Middle frontal gyrus (tissue), 1 donor: ENCODE results near the gene TBR1.

Experiments
- DNase-seq: peaks from one replicate; pipeline ENCODE4 v3.0.0-alpha.2; 2015; ENCODE audit warnings: low spot score; ENCODE audit errors: extremely low spot score

Gene TBR1

DNA sequence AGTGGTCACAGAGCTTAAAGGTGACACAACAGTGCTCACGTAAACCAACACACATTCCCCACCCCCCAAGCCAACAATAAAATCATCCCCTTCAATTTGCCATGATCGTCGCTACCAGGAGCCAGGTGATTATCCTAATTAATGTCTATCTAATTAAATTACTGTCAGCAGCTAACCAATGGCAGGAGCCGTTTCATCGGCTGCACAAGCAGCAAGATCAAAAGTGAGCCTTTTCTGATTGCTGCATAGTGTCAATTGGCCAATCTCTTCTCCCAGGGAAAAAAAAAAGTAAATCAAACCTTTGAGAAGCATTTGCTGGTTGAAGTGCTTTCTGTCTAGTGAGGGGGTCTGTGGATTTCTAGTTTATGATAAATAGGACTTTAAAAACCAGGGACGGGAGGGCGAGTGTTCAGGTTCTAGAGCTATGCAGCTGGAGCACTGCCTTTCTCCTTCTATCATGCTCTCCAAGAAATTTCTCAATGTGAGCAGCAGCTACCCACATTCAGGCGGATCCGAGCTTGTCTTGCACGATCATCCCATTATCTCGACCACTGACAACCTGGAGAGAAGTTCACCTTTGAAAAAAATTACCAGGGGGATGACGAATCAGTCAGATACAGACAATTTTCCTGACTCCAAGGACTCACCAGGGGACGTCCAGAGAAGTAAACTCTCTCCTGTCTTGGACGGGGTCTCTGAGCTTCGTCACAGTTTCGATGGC is at the start of gene TBR1:
TSS of gene TBR1 (plus strand) at position 311 of the 721 bp plus-strand sequence. CDS start at position 425, 114 bp downstream.
- DNase-seq = no peak

DNA sequence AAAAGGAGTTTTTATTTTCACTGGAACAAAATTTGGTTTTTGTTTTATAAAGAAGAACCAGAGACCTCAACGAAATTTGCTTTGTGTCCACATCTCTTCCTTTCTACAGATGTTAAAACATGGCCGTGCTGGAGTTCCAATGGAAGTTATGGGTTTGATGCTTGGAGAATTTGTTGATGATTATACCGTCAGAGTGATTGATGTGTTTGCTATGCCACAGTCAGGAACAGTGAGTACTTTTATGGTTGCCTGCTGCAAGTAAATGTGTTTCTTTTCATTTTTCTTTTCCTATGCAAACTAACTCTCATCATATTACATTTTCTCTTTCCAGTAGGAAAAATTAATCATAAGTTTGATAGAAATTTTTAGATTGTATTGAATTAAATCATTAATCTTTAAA is 48.4 kb upstream of the TBR1 start:
- no peak for DNase-seq

DNA sequence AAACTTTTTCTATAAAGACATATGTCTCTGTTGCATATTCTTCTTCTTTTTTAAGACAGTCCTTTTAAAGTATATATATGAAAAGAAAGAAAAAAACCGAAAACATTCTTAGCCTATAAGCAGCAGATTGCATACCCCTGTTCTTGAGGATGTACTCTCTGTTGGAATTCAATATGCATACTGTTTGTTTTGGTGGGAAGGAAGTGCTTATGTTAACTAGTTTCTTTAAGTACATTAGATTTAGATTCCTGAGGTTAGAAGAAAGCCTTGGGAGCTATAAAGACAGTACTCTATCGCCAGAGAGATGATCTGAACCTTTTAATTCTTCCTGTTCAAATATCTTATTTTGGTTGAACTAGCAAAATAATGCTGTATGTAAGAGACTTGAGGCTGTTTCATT is 46.8 kb upstream of the TBR1 start:
- DNase-seq = no peak

DNA sequence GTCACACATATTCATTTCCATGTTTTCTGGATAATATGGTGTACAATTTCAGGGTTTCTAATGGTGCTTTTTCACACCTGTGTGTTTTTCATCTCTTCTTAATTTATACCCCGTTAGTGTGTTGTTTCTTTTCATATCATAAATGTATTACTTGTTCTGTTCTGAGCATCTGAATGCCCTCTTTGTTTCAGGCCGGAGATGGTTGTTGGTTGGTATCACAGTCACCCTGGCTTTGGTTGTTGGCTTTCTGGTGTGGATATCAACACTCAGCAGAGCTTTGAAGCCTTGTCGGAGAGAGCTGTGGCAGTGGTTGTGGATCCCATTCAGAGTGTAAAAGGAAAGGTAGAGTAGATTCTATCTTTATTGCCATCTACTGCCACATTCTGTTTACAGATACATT is 45.1 kb upstream of the TBR1 start:
- DNase-seq = no peak

DNA sequence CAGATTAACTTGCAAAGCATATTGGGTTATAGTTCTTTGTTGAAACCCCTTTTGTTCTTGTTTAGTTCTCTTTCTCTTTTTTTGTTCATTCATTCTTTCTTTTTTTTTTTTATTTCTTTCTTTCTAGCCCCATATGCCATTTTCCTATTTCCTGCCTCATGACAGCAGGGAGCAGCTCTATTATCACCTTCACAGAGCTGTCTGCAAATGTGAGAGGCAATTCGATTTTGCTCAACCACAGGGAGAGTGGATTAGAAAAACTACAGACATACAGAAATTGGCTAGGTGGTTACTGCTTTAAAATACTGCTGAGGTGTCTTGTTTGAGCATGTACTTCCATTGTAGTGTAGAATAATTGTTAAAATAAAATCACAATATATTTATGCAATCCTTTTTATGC is 44.2 kb upstream of the TBR1 start:
- DNase-seq = no peak

DNA sequence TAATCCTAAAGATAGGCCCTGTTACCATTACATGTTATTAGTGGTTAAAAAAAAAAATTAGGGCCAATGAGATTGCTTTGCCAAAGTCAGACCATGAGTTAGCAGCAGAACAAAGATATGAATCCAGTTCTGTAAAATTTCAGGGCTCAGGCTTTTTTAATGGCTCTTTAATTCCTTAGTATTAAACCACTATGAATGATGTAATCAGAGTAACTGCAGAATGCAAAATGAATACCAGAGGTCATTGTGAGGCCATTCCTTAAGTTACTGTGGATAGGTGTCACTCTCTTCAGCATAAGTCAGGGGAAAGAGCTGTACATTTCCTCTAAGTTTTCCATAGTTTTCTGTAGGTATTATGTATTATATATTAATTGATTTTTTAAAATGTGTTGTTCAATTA is 42.2 kb upstream of the TBR1 start:
- DNase-seq = no peak

DNA sequence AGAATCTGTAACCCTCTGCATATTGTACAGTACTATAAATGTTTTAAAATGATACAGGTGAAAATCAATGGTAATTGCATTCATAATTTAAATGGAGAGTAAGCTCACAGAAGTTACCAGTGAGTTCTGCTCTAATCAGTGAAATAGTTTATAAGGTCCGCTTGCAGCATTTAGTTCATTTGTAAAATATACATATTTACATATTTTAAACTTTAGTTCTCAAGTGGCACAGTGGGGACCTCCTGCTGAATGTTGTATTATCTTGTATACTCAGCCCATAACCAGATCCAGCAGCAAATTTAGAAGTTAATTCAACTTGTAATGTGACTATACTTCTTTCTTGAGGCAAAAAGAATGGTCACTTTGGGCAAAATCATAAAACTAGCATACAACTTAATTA is 41.7 kb upstream of the TBR1 start:
- no peak for DNase-seq

DNA sequence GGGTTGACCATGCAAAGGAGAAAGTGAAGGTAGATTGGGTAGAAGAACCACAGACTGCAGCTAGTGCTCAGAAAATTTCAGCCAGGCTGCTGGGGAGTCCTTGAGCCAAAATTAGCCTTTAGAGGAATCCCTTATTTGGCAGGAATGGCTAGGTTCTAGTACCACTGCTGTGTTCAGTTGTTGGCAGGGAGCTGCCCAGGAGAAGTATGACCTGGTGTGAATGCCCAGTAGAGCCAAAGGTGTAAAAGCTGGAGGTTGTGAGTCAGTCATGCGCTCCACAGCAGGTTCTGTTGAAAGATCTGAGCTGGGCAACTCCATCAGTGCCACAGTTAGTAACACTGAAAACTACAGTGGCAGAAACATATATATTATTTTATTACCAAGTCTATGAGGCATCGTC is 36.4 kb upstream of the TBR1 start:
- DNase-seq = no peak

DNA sequence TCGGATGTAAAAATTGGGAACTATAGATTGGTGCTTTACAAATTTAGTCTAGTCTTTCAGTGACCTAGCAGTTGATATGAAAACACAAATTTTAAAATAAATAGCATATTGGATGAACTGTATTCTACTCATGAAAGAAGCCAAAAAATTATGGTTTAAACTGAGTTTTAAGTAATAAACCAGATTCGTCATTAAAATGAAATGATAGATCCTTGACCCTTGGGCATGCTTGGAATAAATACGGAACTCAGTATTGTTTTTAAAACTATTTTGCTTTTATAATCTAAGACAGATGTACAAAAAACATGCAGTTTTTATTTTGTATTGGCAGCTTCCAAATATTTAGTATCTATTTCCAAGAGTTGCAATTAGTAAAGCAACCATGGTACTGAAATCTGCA is 34.6 kb upstream of the TBR1 start:
- no peak for DNase-seq

DNA sequence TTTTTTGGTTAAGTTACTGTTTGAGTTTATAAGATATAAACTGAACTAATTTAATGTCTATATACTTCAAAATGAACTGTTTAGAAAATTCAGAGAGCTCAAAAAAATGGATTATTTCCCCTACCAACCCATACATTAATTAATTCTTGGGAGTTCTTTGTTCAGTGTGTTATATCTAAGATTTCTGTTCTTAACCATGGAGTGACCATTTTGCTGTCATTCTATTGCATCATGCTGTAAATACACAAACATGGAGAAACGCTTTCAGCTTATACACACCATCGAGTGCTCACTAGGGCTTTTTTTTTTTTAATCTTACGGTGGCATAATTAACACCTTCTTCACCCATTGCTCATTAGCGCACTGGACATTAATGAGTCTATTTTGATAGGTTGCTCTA is 33.4 kb upstream of the TBR1 start:
- no peak for DNase-seq

DNA sequence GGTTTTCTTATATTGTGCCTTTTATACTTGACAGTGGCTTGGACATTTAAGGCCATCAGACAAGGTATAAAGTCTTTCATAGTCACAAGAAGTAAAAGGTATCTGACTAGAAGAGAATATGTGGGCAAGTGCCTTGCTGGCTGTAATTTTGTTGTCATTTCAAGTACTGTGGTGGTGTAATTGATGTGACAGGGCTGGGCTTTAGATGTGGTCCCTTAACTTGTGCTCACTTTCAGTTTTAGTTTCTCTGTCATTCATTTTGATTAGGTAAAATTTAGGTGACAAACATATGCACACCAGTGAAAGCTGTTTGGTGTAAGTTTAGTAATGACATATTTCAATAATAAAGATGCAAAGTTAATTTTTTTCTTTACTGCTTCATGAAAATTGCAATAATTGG is 31.2 kb upstream of the TBR1 start:
- no peak for DNase-seq

DNA sequence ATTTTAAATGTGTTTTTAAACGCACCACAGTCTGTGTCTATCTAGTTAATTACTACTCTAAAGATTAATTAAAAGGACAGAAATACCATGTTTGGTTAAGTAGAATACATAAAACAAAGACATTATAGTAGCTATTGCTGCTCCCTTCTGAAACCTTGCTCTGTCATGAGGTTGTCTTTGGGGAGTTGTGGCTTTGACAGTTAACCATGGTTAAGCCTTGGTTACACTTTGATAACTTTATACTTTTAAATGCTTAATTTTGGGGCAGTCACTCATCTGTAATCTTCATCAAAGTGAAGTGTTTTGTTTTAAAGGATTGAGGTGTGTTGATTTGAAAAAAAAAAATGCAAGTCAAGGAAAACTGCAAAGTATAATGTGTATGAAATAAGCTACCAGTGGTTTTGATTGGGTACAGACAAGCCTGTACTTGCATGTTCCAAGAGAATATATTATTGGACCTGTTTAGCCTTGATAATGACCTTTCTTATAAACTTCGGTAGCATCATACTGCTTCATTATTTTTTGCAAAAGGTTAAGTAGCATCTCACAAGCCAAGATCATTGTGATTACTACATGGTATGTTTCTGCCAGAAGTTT is 29.8 kb upstream of the TBR1 start:
- no peak for DNase-seq

DNA sequence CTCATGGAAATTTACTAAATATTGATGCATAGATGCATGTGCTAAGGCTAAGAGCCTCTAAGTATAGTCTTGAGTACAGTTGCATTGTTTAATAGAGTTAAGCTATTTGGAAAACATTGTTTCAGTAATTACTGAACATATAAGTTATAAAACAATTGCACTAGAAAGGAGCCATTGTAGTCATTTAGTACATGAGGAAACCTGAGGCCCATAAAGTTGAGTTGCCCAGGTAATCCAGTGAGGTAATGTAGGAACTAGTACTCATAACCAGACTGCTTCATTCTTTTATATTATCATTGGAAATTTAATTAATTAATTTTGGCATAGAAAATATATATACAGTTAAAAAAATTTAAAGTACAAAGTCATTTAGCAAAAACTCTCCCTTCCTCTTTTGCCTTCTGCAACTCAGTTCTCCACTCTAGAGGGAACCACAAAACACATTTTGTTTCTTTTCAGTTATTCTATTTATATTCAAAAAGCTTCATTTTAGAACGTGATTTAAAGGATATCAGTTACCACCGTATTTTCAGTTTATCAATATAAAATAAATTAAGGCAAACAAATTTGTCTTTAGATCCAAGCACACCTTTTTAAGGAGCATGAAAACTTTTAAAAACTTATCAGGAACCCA is 27.8 kb upstream of the TBR1 start:
- DNase-seq = no peak

DNA sequence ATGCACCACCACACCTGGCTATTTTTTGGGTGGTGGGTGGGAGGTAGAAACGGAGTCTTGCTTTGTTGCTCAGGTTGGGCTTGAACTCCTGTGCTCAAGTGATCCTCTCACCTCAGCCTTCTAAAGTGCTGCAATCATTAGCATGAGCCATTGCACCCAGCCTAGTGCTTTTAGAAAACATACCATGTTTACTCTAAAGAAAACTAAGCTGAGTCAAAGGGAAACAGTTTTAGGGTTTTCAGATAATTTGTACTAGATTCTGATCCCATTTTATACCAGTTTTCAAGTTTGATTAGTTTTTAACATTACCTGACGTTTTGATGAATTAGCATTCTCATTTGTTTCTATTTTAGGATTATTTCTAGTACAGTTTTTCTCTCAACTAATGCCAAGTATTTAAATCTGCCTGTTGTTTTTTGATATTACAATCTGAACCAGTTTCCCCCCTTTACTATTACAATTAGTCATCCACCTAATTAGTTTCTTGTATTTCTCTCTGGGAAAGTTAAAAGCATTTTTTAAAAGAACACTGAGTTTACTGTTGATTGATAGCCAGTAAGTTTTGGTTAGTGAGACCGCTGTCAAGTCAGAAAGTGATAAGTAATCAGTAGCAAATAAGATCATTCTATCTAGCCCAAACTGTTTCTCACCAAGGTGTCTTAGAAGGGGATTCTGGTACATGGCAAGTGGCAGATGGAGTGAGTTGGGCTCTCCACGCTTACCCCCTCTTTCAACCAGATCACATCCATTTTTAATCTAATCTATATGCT is 24.2 kb upstream of the TBR1 start:
- DNase-seq = no peak

DNA sequence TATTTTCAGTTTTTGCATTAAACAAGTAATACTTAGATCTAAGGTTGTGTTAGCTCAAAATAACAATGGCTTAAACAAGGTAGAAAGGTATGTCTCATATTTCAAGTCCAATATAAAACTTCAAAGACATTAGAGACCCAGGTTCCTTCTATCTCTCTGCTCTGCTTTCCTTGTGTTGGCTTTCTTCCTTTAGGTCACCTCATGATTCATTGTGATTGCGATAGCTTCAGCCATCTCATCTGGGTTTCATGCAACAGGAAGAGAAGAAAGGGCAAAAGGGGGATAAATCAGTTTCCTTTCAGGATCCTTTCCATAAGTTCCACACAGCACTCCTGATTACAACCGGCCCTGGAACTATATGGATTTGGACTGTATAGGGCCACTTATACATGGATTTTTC is 16.0 kb upstream of the TBR1 start:
- no peak for DNase-seq

DNA sequence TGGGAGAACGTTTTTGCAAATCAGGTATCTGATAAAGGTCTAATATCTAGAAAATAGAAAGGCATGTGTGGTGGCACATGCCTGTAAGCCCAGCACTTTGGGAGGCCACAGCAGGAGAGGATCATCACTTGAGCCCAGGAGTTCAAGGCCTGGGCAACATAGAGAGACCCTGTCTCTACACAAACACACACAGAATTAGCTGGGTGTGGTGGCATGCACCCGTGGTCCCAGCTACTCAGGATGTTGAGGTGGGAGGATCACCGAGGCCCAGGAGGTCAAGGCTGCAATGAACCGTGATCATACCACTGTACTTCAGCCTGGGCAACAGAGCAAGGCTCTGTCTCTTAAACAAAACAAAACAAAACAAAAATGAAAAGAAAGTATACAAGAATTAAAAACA is 13.8 kb upstream of the TBR1 start:
- DNase-seq = no peak

DNA sequence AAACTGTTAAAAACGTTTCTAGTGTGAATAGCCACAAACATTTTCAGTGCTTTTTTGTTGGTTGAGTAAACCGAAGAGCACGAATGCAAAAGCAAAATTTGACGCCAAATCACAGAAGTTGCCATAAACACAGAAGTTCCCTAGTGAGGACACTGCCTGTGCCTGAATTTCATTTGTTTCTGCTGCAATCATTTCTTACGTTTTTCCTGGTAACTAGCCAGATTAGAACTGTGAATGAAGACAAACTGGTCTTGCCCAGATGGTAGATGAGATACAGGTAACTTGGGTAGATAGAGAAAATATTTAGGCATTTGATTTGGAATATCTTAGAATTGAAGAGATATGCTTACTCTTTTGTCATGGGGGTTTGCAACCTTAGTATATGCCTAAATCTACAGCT is 9.8 kb upstream of the TBR1 start:
- DNase-seq = no peak

DNA sequence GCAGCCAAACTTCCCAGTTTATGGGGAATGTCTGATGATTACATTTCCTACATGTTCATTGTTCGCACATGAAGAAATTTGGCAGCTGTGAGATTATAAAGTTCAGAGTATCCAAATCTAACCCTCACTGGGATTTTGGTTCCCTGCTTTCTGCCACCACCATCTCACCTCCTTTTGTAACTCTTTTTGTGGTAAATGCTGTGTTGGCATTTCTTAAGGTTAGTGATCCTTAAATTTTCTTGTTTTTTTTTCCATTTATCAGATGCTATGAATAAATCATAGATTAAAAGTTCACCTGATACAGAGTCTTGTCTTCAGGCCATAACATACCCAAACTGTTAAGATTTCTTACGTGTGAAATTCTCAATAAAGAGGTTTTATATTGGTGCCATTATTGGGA is 8.5 kb upstream of the TBR1 start:
- no peak for DNase-seq

DNA sequence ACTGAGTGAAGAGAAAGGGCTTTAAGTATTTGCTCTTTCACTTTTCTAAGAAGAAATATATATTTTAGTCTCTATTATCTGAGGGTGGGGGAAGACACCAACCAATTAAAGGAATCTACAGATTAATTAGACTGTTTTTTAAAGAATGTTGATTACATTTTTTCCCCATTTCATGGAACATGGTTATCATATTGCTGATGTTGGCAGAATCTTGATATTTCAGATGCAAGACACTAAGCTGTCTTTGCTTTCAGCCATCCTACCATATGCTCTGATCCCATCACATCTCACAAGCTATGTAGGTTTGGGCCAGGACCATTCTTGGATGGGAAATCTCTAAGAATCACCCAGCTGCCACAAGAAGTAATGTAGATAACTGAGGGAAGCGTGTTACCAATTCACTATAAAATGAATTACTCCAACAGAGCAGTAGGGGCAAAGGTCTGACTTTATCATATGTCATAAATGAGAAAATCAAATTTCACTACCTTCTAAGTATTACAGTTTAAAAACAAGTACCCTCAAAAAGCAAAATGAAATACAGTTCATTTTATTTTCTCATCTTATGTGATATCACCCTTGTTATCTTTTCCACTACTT is 6.7 kb upstream of the TBR1 start:
- DNase-seq = no peak

DNA sequence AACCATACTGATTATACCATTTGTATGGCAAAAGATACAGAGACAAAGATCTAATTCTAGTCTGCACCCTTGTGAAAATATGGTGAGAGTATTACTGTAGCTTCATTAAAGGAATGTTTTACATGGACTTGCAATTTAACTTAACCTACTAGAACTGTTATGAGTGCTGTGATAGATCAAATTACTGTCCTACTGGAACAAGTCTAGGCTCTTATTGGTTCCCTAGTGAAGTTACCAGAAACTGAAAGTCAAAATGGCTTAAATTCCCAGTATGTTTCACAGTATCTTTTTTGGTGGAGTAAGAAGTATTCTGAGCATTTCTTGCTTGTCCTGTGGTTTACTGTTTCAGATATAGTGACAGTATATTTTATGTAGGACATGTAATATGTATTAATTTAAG is 3.8 kb upstream of the TBR1 start:
- no peak for DNase-seq

DNA sequence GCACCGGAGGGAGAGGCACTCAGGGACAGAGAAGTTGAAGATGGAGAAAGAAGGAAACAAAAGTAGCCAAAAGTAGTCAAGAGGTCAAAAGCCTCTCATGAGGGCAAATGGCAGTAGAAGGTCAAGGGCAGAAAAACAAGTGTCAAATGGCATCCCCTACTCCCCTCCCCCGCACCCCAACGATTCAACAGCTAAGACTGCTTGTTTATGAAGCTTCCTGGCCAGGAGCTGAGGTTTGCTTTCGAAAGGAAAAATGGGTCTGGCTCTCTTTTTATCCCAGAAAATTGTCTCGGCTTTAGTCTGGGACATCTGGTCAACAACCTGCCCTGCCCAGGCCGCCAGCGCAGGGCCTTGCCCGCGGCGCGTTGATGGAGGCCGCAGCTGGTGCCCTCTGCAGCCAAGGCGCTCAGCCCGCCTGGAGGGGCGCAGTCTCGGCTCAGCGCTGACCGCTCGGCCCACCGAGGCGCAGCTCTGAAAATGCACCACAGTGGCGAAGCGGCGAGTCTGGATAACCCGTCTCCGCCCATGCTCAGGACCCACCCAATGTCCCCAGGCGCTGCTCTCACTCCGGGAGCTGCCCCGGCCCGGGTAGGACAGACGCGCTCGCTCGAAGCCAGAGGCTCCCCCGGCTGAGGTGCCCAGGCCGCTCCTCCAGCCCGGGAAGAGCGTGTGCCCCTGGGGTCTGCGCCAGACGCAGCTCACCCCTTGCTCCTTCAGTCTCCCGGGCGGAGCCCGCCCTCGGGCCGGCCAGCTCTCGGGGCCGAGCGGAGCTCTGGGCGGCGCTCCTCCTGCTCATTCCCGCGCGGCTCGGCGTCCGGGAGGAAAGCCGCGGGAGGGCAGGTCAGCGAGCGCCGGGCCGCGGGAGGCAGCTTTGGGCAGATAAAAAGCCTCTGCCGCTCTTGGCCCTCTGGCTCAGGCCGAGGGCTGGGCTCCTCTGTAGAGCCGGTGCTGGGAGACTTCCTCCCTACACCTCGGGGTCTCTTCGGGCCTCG is 1.8 kb upstream of the TBR1 start:
- DNase-seq = no peak
